Mammary epithelial cell (primary cell): ENCODE data around the gene ADARB2.

Source experiments
- EZH2 ChIP-seq: IDR thresholded peaks from 2 replicates; pipeline ENCODE4 v1.6.1; 2012; ENCODE audit warnings: low read length, inconsistent platforms, borderline replicate concordance
- TF ChIP-seq, protein P1 (sequence below), 2 donors: IDR thresholded peaks in 1 of 2; conservative IDR thresholded peaks in 1 of 2; 2 replicates each; pipeline ENCODE4 v1.5.1; 2011 to 2012; ENCODE audit warnings: inconsistent platforms in 2 of 2, low read length in 2 of 2, mild to moderate bottlenecking in 2 of 2, control low read depth in 1 of 2, low read depth in 1 of 2; ENCODE audit not compliant: insufficient read depth in 1 of 2; ENCODE audit errors: extremely low read depth in 1 of 2

DNA sequence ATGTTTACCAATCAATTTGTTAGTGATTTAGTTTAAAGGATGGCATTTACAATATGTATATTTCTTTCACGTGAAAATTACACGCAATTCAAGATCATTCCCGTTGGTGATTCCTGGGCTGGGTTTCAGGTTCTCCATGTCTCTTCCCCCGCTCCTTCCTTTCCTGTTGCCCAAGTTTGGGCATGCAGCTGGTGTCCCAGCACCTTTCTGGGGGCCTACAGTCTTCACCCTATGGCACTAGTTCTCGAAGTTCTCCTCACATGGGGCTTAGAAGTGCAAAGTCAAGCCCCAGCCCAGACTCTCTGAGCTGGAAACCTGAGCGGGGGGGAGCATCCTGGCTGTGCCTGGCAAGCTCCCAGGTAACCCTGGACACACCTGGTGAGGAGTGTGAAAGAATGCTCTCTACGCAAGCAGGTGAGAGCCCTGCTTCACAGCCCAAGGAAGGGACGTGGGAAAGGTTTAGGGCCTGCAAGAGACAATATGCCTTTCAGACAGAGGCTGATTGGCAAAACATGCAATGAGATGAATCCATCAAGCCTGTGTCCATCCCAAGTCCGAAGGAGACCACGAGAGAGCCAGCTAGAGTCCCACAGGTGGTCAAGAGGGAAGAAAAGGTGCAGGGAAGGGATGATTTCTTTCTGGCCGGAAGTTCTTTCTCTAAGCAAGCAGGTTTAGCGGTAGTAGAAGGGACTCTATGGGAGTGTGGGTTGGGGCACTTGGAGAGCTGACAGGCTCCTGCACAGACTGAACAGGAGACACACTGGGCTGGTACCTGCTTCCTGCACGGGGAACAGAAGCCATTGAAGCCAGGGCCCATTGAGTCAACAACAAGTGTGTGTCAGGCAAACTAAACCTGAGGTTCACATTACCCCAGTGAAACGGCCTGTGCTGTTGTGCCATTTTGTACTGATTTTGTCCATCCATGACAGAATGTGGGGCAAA is 131.1 kb downstream of the ADARB2 start:
- TF ChIP-seq, protein P1, sequence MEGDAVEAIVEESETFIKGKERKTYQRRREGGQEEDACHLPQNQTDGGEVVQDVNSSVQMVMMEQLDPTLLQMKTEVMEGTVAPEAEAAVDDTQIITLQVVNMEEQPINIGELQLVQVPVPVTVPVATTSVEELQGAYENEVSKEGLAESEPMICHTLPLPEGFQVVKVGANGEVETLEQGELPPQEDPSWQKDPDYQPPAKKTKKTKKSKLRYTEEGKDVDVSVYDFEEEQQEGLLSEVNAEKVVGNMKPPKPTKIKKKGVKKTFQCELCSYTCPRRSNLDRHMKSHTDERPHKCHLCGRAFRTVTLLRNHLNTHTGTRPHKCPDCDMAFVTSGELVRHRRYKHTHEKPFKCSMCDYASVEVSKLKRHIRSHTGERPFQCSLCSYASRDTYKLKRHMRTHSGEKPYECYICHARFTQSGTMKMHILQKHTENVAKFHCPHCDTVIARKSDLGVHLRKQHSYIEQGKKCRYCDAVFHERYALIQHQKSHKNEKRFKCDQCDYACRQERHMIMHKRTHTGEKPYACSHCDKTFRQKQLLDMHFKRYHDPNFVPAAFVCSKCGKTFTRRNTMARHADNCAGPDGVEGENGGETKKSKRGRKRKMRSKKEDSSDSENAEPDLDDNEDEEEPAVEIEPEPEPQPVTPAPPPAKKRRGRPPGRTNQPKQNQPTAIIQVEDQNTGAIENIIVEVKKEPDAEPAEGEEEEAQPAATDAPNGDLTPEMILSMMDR (conservative IDR thresholded peaks at IDR 0.05 in 1 of 2, IDR thresholded peaks at IDR 0.05 in 1 of 2; ENCODE audit: extremely low read depth in 1 of 2, insufficient read depth in 1 of 2, low read depth in 1 of 2, low read length in 2 of 2), result no peak
- no peak for TF ChIP-seq EZH2
